ENCODE data around the gene ARHGAP10. TPM values are rescaled to one million over a fixed set of nuclear protein-coding genes. Genes with fewer than 3 reads are reported as not detected.

ARHGAP10 gene
- total RNA-seq, 1 experiment from 2014 or later = 11.7 TPM

DNA sequence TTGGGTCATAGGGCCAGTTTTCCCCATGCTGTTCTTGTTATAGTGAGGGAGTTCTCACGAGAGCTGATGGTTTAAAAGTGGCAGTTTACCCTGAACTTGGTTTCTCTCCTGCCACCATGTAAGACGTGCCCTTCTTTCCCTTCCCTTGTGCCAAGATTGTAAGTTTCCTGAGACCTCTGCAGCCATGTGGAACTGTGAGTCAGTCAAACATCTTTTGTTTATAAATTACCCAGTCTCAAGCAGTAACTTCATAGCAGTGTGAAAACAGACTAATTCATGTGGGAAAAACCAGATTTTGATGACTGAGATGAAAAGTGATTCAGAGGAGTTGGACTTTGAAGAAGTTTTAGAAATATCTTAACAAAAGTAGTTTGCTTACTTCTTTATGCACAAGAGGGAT lies 101.4 kb downstream of the ARHGAP10 start:
- no peaks in the 10 kb centered on the region for H3K9me3 ChIP-seq (ENCODE audit: control insufficient read depth, insufficient read depth, low read depth, low read length)
- no peaks in the 10 kb centered on the region for H3K36me3 ChIP-seq (ENCODE audit: control insufficient read depth, insufficient read depth, low read length)
- in situ Hi-C loops (cut with HindIII; ENCODE audit: low pct_unique_long_range_greater_than_20kb, low sequenced_read_pairs) = no loop called here
- TF ChIP-seq SIN3A (IDR thresholded peaks at IDR 0.05; ENCODE audit: borderline replicate concordance, insufficient read depth, low read depth, low read length) = no peak
- TF ChIP-seq REST (IDR thresholded peaks at IDR 0.05; ENCODE audit: insufficient read depth in 1 of 2, low read depth in 2 of 2, low read length in 1 of 2) = no peak
- no peak for TF ChIP-seq POLR2AphosphoS5 (IDR thresholded peaks at IDR 0.05; ENCODE audit: low read depth, low read length)
- TF ChIP-seq TCF7L2 (IDR thresholded peaks at IDR 0.05; ENCODE audit: low read depth, low read length) = no peak
- no peak for TF ChIP-seq CTCF (IDR thresholded peaks at IDR 0.05)
- peaks cover 6% of the 10 kb centered on the region; the same call in 1 of the 2 replicates for H3K4me1 ChIP-seq (ENCODE audit: control insufficient read depth, insufficient read depth, low read length)
- BruUV-seq (replicated peaks) = no TSS peak
- no peak overlapping the region for H3K27ac ChIP-seq (ENCODE audit: low read length)
- ChIA-PET POLR2A (no interaction called here), CTCF (interaction anchor here (1.2 kb wide), 1 partner anchor 33 kb away, joined by 3 read pairs; no protein-coding TSS in a partner anchor)
- DNase-seq (ENCODE audit: low read depth, low spot score) (no peak), ATAC-seq (no peak)
- intact Hi-C loops (cut with micrococcal nuclease; ENCODE audit: unreplicated experiment) = no loop called here
- no peak overlapping the region for H3K4me3 ChIP-seq (ENCODE audit: low read depth in 2 of 2, low read length in 2 of 2)
- no peaks in the 10 kb centered on the region for H3K27me3 ChIP-seq (ENCODE audit: control insufficient read depth, insufficient read depth, low read length)

GRCh38 chr4:147833741-147834140 lies 101.9 kb downstream of the ARHGAP10 start:
- ChIA-PET CTCF (interaction anchor here (1.2 kb wide), 1 partner anchor 33 kb away, joined by 3 read pairs; no protein-coding TSS in a partner anchor), POLR2A (no interaction called here)
- Histone ChIP-seq H3K27ac (ENCODE audit: low read length) (no peak overlapping the region), H3K36me3 (ENCODE audit: control insufficient read depth, insufficient read depth, low read length) (no peaks in the 10 kb centered on the region), H3K9me3 (ENCODE audit: control insufficient read depth, insufficient read depth, low read depth, low read length) (no peaks in the 10 kb centered on the region), H3K4me1 (ENCODE audit: control insufficient read depth, insufficient read depth, low read length) (peaks cover 6% of the 10 kb centered on the region; the same call in 1 of the 2 replicates), H3K27me3 (ENCODE audit: control insufficient read depth, insufficient read depth, low read length) (no peaks in the 10 kb centered on the region), H3K4me3 (ENCODE audit: low read depth in 2 of 2, low read length in 2 of 2) (no peak overlapping the region)
- in situ Hi-C loops (cut with HindIII; ENCODE audit: low pct_unique_long_range_greater_than_20kb, low sequenced_read_pairs) (no loop called here), intact Hi-C loops (cut with micrococcal nuclease; ENCODE audit: unreplicated experiment) (no loop called here)
- no peak for DNase-seq (ENCODE audit: low read depth, low spot score)
- TF ChIP-seq REST (IDR thresholded peaks at IDR 0.05; ENCODE audit: insufficient read depth in 1 of 2, low read depth in 2 of 2, low read length in 1 of 2) (no peak), TCF7L2 (IDR thresholded peaks at IDR 0.05; ENCODE audit: low read depth, low read length) (no peak), SIN3A (IDR thresholded peaks at IDR 0.05; ENCODE audit: borderline replicate concordance, insufficient read depth, low read depth, low read length) (no peak), POLR2AphosphoS5 (IDR thresholded peaks at IDR 0.05; ENCODE audit: low read depth, low read length) (no peak), CTCF (IDR thresholded peaks at IDR 0.05) (no peak)
- no peak for ATAC-seq
- BruUV-seq (replicated peaks) = no TSS peak

Data from Panc1 (cell line).